HG03135 (cell line): ENCODE measurements around the gene KCNQ5.
A peak's percentile ranks its signal among the peaks of the same experiment; 100 is the strongest.

Experiments
- ATAC-seq: cut with Tn5 transposase; IDR thresholded peaks from one replicate; pipeline ENCODE4 v1.9.1; 2021; ENCODE audit warnings: mild to moderate bottlenecking, moderate library complexity; ENCODE audit not compliant: unreplicated experiment

The KCNQ5 gene

DNA sequence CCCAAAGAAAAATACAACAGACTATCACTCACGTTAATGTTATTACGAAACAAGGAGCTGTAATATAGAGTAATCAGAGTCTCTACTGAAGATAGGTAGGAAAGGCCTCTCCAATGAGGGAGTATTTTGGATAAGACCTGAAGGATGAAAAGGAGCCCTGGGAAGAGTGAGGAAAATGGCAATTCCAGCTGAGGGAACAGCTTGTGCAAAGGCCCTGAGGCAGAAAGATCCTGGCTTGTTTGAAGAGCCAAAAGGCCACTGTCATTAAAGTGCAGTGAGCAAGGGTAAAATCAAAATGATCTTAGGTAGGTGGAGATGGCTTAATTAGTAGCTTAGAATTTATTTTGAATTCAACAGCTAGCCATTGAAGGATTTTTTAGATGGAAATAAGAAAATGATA lies 464.9 kb downstream of the KCNQ5 start:
- no peak for ATAC-seq

- ATAC-seq: peak; percentile 83
Observed at GRCh38 chr6:73088138-73088813, 466.4 kb downstream of the KCNQ5 start.

DNA sequence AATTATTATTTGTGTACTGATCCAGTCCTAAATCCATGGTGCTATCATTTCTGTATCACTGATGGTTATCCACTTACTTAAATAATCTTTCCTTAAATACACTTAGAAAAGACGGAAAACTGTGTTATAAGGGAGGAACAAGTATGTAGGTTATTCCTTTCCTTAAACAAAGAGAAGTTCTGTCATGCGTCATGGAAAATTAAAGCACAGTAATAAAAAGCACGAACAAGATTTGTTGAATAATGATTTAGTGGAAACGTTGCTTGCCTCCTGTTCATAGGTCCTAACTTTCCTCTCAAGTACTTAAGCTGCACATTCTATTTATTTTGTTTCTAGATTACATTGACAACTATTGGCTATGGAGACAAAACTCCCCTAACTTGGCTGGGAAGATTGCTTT lies 483.1 kb downstream of the KCNQ5 start:
- no peak for ATAC-seq

- ATAC-seq: no peak
Observed at GRCh38 chr6:73107016-73107415, 485.2 kb downstream of the KCNQ5 start.

GRCh38 chr6:73108949-73109348 lies 487.1 kb downstream of the KCNQ5 start:
- ATAC-seq: no peak

DNA sequence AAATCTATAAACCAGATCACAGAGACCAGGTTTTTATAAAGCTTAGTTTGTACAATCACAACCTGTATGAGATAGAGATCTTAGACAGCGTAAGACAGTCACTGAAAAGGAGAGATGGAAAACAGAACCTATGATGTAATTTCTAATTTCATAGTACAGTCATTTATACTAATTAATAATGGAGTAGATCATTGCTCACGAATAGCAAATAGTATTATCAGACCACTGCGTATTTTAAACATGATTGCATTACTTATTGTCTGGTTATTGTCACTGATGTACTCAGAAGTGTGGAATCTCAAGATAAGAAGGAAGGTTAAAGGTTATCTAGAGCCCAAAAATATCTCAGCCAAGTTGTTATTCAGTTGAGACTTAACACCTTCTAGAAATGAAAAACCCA lies 487.8 kb downstream of the KCNQ5 start:
- ATAC-seq: no peak

DNA sequence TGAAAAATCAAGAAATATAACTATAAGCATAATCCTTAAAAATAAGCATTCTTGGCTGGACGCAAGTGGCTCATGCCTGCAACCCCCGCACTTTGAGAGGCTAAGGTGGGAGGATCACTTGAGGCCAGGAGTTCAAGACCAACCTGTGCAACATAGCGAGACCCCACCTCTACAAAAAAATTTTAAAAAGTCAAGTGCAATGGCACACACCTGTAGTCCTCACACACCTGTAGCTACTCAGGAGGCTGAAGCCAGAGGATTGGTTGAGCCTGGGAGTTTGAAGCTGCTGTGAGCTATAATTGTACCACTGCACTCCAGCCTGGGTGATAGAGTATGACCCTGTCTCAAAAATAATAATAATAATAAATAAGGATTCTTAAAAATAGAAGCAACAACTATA lies 494.5 kb downstream of the KCNQ5 start:
- no peak for ATAC-seq

- no peak for ATAC-seq
Observed at GRCh38 chr6:73121421-73121993, 499.6 kb downstream of the KCNQ5 start.

- peak; percentile 78 for ATAC-seq
Observed at GRCh38 chr6:73123632-73124329, 501.9 kb downstream of the KCNQ5 start.

DNA sequence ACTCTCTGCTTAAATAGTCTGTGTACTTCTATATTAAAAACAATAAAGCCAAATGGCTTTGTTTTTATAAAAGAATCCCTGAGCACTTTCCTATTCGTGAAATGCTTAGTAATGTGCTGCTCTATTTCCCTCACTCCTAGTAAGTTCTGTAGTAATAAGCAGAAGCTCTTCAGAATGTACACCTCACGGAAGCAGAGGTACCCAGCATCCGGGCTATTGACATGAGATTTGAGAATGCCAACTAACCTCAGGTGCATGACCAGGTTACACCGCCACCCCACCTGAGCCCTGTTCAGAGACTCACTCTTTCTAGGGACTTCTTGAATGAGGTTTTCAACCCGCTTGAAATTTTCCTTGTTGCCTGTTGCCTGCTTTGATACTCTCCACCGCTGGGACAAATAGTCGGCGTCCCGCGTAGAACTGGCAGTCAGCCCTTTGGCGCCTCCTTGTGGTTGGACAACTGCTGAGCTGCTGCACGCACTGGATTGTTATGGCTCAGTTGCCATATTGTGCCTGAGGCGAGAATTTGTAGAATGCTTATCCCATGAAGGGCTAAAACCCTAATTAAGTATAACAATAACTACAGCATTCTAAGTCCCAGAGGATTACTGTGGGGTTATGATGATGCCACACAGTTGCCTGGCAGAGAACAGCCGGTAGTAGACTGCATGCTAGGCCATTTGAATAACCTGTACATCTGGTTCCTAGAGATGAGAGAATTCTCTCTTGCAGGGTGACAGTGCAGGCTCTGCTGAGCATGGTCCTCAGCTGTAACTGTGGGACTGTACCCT lies 508.0 kb downstream of the KCNQ5 start:
- ATAC-seq: peak; percentile 95

DNA sequence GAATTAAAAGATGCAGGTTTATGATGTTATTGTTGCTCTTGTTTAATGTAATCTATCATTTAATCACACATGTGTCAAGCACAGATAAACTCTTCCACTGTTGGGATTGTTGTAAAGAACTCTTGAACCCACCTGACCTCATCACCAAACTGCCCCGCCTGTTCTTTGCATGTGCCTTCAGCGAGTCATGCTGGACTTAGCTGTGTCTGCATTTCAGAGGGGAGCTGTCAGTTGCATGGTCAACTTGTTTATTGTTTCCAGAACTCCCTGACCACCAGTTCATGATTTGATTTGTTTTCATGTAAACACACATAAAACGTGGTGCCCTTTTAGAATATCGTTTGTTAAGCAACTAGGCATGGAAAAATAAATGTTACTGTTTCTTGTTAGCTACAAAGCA lies 509.8 kb downstream of the KCNQ5 start:
- no peak for ATAC-seq

- ATAC-seq: no peak
Observed at GRCh38 chr6:73134588-73134987, 512.7 kb downstream of the KCNQ5 start.

GRCh38 chr6:73139681-73140383 lies 518.0 kb downstream of the KCNQ5 start:
- no peak for ATAC-seq

DNA sequence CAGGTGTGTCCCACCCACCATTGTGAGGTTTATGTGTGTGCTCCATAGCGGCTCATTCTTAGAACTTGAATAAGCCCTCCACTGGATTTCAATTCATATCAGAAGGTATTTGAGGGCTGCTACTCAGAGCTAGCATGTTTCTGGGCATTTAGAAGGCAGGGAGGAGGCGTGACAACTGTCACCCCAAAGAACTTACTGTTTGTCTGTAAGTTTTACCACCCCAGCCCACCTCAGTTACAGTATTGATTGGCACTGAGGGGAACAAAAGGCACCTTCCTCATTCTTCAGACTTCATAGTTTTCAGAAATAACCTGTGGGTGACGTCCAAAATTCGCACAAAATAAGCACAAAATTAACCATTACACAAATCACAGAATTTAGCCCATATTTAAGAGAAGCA lies 521.7 kb downstream of the KCNQ5 start:
- no peak for ATAC-seq

DNA sequence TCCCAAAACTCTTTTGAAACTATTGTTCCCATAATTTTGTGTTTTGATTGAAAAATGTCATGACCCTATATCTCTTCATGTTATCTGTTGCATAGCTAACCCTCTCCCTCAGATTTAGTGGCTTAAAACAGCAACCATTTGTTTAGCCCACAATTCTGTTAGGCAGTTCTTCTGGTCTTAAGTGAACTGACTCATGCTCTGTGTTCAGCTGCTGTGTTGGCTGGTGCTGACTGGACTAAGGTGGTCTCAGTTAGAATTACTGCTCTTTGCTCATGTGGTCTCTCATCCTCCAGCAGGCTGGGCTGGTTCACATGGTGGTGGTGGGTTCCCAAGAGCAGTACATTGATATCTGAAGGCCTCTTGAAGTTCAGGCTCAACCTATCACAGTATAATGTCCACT lies 522.7 kb downstream of the KCNQ5 start:
- ATAC-seq: no peak

DNA sequence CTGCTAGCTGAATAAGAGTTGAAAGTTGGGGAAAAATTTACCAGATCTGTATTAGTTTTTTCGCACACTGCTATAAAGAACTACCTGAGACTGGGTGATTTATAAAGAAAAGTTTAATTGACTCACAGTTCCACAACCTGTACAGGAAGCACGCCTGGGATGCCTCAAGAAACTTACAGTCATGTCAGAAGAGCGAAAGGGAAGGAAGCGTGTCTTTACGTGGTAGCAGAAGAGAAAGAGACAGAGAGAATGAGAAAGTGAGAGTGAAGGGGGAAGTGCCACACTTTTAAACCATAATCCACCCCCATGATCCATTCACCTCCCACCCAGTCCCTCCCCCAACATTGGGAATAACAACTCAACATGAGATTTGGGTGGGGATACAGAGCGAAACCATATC lies 523.8 kb downstream of the KCNQ5 start:
- no peak for ATAC-seq

DNA sequence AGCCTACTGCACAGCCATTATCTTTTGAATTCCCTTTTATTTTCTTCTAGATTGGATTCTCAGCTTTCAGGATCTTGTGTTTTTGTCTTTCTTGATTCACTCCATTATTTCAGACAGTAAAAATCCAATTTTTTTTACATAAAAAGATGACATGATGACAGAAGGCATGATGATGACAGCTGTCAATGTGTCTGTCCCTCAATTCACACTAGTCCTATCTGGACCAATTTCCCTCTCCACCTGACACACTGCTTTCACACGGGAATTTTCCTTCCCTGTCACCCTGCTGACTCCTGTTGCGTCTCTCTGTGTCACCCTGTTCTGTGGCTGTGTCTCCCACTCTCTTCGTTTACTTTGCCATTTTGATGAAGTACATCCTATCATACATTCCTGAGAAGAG lies 529.9 kb downstream of the KCNQ5 start:
- ATAC-seq: no peak

GRCh38 chr6:73152556-73152955 lies 530.7 kb downstream of the KCNQ5 start:
- no peak for ATAC-seq

GRCh38 chr6:73152966-73153757 lies 531.3 kb downstream of the KCNQ5 start:
- no peak for ATAC-seq
